Endometrium (tissue), 2 donors: ENCODE results near the gene ROBO2.

ENCODE experiments used
- FAIRE-seq: peaks from 2 replicates; lab custom pipeline; 2012; peaks lifted over from hg19 to GRCh38; lab: Jason Lieb, UNC
- donor health status: control.
- donor health status: control.

ROBO2 gene

DNA sequence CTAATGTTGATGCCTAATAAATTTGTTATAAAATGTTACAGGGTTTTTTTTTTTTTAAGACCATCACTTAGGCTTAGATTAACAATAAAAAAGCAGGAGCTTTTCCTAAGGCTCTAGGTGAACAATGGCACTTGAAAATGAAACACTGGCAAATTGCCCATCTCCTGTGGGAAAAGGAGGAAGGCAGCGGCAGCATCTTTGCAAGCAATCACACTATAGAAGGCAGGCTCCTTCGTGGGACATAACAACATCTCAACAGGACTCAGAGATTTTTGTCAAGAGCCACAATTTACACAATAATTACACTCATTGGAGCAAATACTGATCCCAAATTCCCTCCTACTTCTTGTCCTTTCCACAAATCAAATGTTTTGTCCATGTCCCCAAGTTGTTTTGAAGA is 646.7 kb downstream of the ROBO2 start:
- no peak for FAIRE-seq

DNA sequence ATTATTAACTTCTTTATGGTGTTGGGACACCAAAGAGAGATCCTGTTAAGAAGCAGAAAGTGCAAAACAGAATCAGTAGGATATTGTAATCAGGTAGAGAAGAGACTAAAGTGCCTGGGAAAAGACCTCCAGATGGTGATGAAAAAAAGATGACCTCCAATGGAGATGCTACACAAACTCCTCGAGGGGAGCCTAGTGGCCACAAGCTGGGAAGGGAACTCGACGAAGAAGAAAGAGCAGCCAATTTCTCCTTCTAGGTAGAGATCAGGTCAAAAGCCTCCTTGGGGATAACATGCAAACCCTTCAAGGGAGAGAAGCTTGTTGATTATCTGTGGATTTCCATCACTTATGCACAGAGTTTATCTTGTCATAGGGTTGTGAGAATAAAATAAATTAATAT is 647.6 kb downstream of the ROBO2 start:
- FAIRE-seq, result no peak

- no peak for FAIRE-seq
Measured at GRCh38 chr3:77690284-77690845, 650.5 kb downstream of the ROBO2 start.

- no peak for FAIRE-seq
Measured at GRCh38 chr3:77693147-77693546, 653.2 kb downstream of the ROBO2 start.

DNA sequence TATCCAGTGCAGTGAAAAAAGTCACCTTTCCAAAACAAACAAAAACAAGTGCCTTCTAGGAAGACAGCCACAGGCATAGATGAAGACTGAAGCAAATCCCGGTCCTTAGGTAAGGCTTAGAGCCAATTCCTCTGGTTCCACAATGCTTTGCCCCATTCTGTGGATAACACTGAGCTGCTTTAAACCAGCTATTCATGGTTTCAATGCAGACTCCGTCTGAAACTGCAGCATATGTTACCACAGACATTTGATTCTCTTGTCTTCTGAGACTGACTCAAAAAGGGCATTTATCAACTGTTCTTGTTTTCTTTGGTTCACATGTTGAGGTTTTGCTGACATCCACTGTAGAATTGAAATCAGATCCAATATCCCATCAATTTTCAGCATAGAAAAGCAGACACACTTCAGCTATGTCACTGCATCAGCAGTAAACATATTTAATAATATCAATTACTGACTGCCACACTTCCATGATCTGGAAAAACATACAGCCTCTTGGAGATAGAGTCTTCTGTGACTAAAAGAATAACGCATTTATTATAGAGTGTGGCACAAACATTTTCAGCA is 659.3 kb downstream of the ROBO2 start:
- no peak for FAIRE-seq
